Stimulated activated CD4-positive, alpha-beta T cell treated with anti-CD3 and anti-CD28 coated beads, Interleukin-4, amount 100 ng/mL, for 4 hours (primary cell): ENCODE results near the gene HSPA2.
"Not testable (repeated sequence)": the region's sequence is repeated elsewhere in the genome, so short reads cannot be mapped to it uniquely, and the experiment has no call there.

Experiments used
- DNase-seq, 2 experiments: peaks; one replicate each; pipeline ENCODE4 v3.0.0-alpha.2; 2020

Gene HSPA2

GRCh38 chr14:64515053-64515452, 25.5 kb upstream of the HSPA2 start:
- no peak for DNase-seq

- no peak for DNase-seq
Observed at GRCh38 chr14:64516969-64517368, 23.6 kb upstream of the HSPA2 start.

GRCh38 chr14:64517667-64518066, 22.9 kb upstream of the HSPA2 start:
- not testable (repeated sequence) for DNase-seq

GRCh38 chr14:64518229-64518628, 22.3 kb upstream of the HSPA2 start:
- no peak for DNase-seq

GRCh38 chr14:64520699-64521098, 19.8 kb upstream of the HSPA2 start:
- no peak for DNase-seq

- DNase-seq, result no peak
Observed at GRCh38 chr14:64522591-64523355, 17.8 kb upstream of the HSPA2 start.

GRCh38 chr14:64525354-64525753, 15.2 kb upstream of the HSPA2 start:
- DNase-seq, result no peak

- no peak for DNase-seq
Observed at GRCh38 chr14:64531567-64531966, 9.0 kb upstream of the HSPA2 start.

- DNase-seq, result no peak
Observed at GRCh38 chr14:64536488-64537245, 3.9 kb upstream of the HSPA2 start.

- peak in 1 of 2 experiments; percentile 8 for DNase-seq
Observed at GRCh38 chr14:64541261-64541971, 875 bp downstream of the HSPA2 start.

GRCh38 chr14:64541972-64542835, 1.7 kb downstream of the HSPA2 start:
- DNase-seq, result no peak

- no peak for DNase-seq
Observed at GRCh38 chr14:64542836-64543201, 2.3 kb downstream of the HSPA2 start.

- DNase-seq, result no peak
Observed at GRCh38 chr14:64544607-64545312, 4.2 kb downstream of the HSPA2 start.

- no peak for DNase-seq
Observed at GRCh38 chr14:64549016-64549415, 8.5 kb downstream of the HSPA2 start.

GRCh38 chr14:64549791-64550620, 9.5 kb downstream of the HSPA2 start, which contains the start of gene PPP1R36:
Gene PPP1R36 (plus strand): TSS chr14:64549961. CDS start chr14:64549998, 37 bp downstream.
- DNase-seq, result peak in 1 of 2 experiments; percentile 48

- no peak for DNase-seq
Observed at GRCh38 chr14:64550621-64551333, 10.2 kb downstream of the HSPA2 start.

- no peak for DNase-seq
Observed at GRCh38 chr14:64554556-64554955, 14.0 kb downstream of the HSPA2 start.

GRCh38 chr14:64556526-64556925, 16.0 kb downstream of the HSPA2 start:
- DNase-seq, result no peak

- DNase-seq, result not testable (repeated sequence)
Observed at GRCh38 chr14:64558216-64558615, 17.7 kb downstream of the HSPA2 start.

GRCh38 chr14:64561631-64562030, 21.1 kb downstream of the HSPA2 start:
- DNase-seq, result no peak
